Right cardiac atrium (tissue), 5 donors: ENCODE data around the gene SEMA3A. TPM values are rescaled to one million over a fixed set of nuclear protein-coding genes. Genes with fewer than 3 reads are reported as not detected.

Experiments used
- ATAC-seq, 2 donors: fragments of 200-7000 bp; cut with Tn5 transposase; one replicate each; pipeline versions ENCODE4 v1.8.0 to v1.9.1; 2020; ENCODE audit warnings: moderate library complexity in 2 of 2, mild to moderate bottlenecking in 1 of 2
- DNase-seq, 3 donors: peaks; one replicate each; pipeline ENCODE4 v3.0.0-alpha.2; 2020
- H3K27ac ChIP-seq: one replicate; pipeline ENCODE4 v1.5.1; 2013; ENCODE audit warnings: mild to moderate bottlenecking, low read length, control low read depth, moderate library complexity
- H3K27me3 ChIP-seq: one replicate; pipeline ENCODE4 v1.6.1; 2013; ENCODE audit not compliant: control insufficient read depth, insufficient read depth
- H3K4me1 ChIP-seq: one replicate; pipeline ENCODE4 v1.6.1; 2013; ENCODE audit warnings: low read length; ENCODE audit not compliant: control insufficient read depth, insufficient read depth
- H3K4me3 ChIP-seq: one replicate; pipeline ENCODE4 v1.5.1; 2013; ENCODE audit warnings: low read length, control low read depth
- H3K9me3 ChIP-seq: one replicate; pipeline ENCODE4 v1.6.1; 2013; ENCODE audit warnings: low read length; ENCODE audit not compliant: control insufficient read depth
- WGBS: extraction: QIAGEN DNeasy Blood & Tissue Kit; methylation state at CpG from one replicate; pipeline ENCODE4 v1.1.7; 2013; 5-methylcytosine and 5-hydroxymethylcytosine counted together
- intact Hi-C, 4 donors: fragments of 100-400 bp; cut with DNase I; formaldehyde crosslinking; loops; one replicate each; pipeline versions ENCODE4 v1.11.0 to v1.14.0; 2022 to 2023
- polyA plus RNA-seq: library from polyadenylated mRNA; stranded (reverse); fragments of 200-250 nt; gene quantifications from one replicate; pipeline ENCODE4 v1.2.3, GENCODE V29; 2013
- total RNA-seq, 4 donors: library from RNA; stranded (reverse); fragmentation: NEBNext Ultra II Directional; extraction: Animal tissue kit (Norgen Biotek cat#: 25700); gene quantifications; one replicate each; pipeline ENCODE4 v1.2.1, GENCODE V29; 2021
- donor health status: healthy with polysubstance abuse.
- donor health status: DM: no; HTN: yes; CAD: no.
- donor health status: DM: no; HTN: no; CAD: no.
- donor health status: DM: no; HTN: yes; CAD: no; lungs with severe emphysema.
- donor health status: DM: yes; HTN: yes; CAD: no.

Gene SEMA3A
- total and polyA plus RNA-seq, 5 donors: 1.2 to 22.4 (median 10.0) TPM

- 31% methylated on average over 4 of the region's 4 CpGs for WGBS
- intact Hi-C loops: loop anchor here in 1 of 4 donors (10.0 kb wide), 1 partner anchor 119 kb away; no protein-coding TSS in a partner anchor
- H3K4me3 ChIP-seq: peak overlapping the region; percentile 63
These were observed 1.5 kb upstream of the SEMA3A start for GRCh38 chr7:84196084-84196503.

GRCh38 chr7:84195295-84196060 is 889 bp upstream of the SEMA3A start:
- H3K27ac ChIP-seq: no peak overlapping the region
- no peaks in the 10 kb centered on the region for H3K4me1 ChIP-seq
- peak overlapping the region; percentile 63 for H3K4me3 ChIP-seq
- DNase-seq: no peak
- ATAC-seq: peak in 1 of 2 donors; percentile 49
- H3K27me3 ChIP-seq: no peaks in the 10 kb centered on the region
- WGBS: 23% methylated on average over 6 of the region's 6 CpGs
- intact Hi-C loops: loop anchor here in 1 of 4 donors (10.0 kb wide), 1 partner anchor 119 kb away; no protein-coding TSS in a partner anchor
- no peaks in the 10 kb centered on the region for H3K9me3 ChIP-seq

More at GRCh38 chr7:84196084-84196503, 1.5 kb upstream of the SEMA3A start:
- H3K27me3 ChIP-seq: no peaks in the 10 kb centered on the region
- no peak overlapping the region for H3K27ac ChIP-seq
- no peaks in the 10 kb centered on the region for H3K9me3 ChIP-seq
- ATAC-seq (peak; percentile 62 to 73), DNase-seq (peak in 1 of 3 donors; percentile 21)
- H3K4me1 ChIP-seq: no peaks in the 10 kb centered on the region

GRCh38 chr7:84193747-84194146 is 842 bp downstream of the SEMA3A start:
- ATAC-seq (no peak), DNase-seq (no peak)
- intact Hi-C loops: loop anchor here in 1 of 4 donors (10.0 kb wide), 1 partner anchor 121 kb away; no protein-coding TSS in a partner anchor
- Histone ChIP-seq H3K27ac (no peak overlapping the region), H3K4me1 (no peaks in the 10 kb centered on the region), H3K4me3 (peak overlapping the region; percentile 63), H3K27me3 (no peaks in the 10 kb centered on the region), H3K9me3 (no peaks in the 10 kb centered on the region)
- WGBS: 36% methylated on average over 1 of the region's 1 CpG

GRCh38 chr7:84191842-84192241 is 2.7 kb downstream of the SEMA3A start:
- Histone ChIP-seq H3K4me1 (no peaks in the 10 kb centered on the region), H3K4me3 (peak overlapping the region; percentile 3), H3K9me3 (no peaks in the 10 kb centered on the region), H3K27me3 (no peaks in the 10 kb centered on the region), H3K27ac (no peak overlapping the region)
- DNase-seq: no peak
- no peak for ATAC-seq
- intact Hi-C loops: loop anchor here in 1 of 4 donors (10.0 kb wide), 1 partner anchor 123 kb away; no protein-coding TSS in a partner anchor
- 59% methylated on average over 1 of the region's 1 CpG for WGBS

DNA sequence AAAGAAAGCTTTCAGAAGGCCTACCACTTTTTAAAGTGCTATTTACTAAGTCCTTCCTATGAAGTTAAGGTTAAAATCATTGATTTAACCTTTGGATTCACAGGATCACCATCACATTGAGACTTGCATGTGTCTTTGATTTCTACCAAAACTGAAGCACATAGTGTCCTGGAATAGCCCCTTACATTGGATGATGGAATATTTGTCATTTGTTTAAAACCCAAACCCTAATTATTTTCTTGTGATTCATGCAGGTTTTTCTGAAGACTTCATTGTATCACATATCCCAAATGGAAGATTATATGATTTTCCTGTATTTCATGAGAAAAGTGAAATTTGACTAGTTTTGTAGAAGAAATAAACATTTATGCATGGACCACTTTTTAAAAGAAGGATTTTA is 3.3 kb downstream of the SEMA3A start:
- Histone ChIP-seq H3K4me1 (no peaks in the 10 kb centered on the region), H3K27ac (no peak overlapping the region), H3K9me3 (no peaks in the 10 kb centered on the region), H3K4me3 (no peak overlapping the region), H3K27me3 (no peaks in the 10 kb centered on the region)
- intact Hi-C loops: loop anchor here in 1 of 4 donors (10.0 kb wide), 1 partner anchor 124 kb away; no protein-coding TSS in a partner anchor
- no peak for DNase-seq
- ATAC-seq: no peak

DNA sequence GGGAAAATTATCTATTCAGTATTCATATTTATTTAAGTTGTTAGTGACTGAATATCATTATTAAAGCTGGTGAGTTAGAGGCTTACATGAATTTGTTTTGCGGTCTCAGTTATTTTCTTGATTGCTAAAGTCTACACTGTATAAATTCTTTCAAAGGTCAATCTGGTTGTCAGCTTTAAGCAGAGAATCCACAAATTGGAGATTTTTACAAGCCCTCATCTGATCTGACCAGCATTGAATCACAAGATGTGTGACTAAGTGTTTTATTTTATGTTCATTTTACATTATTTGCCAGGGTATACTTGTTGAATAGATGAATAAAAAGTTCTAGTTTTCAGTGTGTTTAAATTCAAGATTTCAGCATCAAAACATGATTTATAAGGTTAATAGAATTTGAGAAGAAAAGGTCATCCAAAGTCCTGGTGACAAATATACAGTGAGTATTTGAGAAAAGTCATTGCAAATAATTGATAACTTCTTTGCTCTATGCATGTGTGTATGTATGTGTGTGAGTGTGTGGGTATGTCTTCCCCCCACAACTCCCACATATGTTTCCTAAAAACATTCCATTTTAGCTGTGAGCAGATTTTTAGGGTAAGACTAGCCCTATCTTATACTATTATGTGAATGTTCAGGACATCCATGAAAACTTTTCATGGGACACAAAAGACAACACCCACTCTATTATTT is 4.4 kb downstream of the SEMA3A start:
- Histone ChIP-seq H3K4me1 (no peaks in the 10 kb centered on the region), H3K4me3 (no peak overlapping the region), H3K9me3 (no peaks in the 10 kb centered on the region), H3K27ac (no peak overlapping the region), H3K27me3 (no peaks in the 10 kb centered on the region)
- intact Hi-C loops: loop anchor here in 1 of 4 donors (10.0 kb wide), 1 partner anchor 125 kb away; no protein-coding TSS in a partner anchor
- no peak for DNase-seq
- no peak for ATAC-seq
- 88% methylated on average over 1 of the region's 1 CpG for WGBS

GRCh38 chr7:84188786-84189405 is 5.7 kb downstream of the SEMA3A start:
- Histone ChIP-seq H3K27me3 (no peaks in the 10 kb centered on the region), H3K4me3 (no peak overlapping the region), H3K4me1 (no peaks in the 10 kb centered on the region), H3K9me3 (no peaks in the 10 kb centered on the region), H3K27ac (no peak overlapping the region)
- intact Hi-C loops: loop anchor here in 3 of 4 donors (5.0 to 10.0 kb wide), 3 partner anchors 204 to 214 kb away; no protein-coding TSS in a partner anchor
- ATAC-seq: peak in 1 of 2 donors; percentile 42
- no peak for DNase-seq

DNA sequence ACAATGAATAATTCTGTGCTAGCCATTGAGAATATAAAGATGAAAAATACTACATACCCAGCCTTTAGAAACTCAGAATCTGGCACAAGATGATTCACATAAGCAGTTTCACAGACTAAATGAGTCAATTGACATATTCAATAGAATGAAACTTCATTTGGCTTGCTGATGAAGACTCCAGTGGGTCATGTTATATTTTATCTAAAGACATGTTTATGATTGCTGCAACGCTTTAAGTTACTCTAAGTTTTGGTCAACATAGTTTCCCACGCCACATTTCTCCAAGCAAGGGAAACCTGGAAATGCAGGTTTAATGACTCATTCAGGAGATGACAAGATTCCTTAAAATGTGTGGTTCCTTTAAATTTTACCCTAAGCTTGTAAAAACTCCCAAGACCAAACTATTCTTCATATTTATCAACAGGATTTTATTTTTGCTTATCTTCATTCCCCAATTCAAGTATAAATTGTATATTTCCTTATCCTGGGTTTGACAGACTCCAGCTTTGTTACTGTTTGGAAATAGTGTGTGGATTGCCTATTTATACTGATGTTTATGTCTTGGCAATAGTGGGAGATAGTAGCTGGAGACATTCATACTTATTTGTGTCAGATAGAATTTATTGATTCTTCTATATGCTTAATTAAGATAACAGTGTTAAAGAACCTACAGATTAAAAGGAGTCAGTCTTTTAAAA is 6.6 kb downstream of the SEMA3A start:
- 81% methylated on average over 2 of the region's 2 CpGs for WGBS
- Histone ChIP-seq H3K4me3 (no peak overlapping the region), H3K4me1 (no peaks in the 10 kb centered on the region), H3K9me3 (no peaks in the 10 kb centered on the region), H3K27me3 (no peaks in the 10 kb centered on the region), H3K27ac (no peak overlapping the region)
- no peak for DNase-seq
- intact Hi-C loops: loop anchor here in 3 of 4 donors (5.0 to 10.0 kb wide), 3 partner anchors 203 to 213 kb away; no protein-coding TSS in a partner anchor
- no peak for ATAC-seq

DNA sequence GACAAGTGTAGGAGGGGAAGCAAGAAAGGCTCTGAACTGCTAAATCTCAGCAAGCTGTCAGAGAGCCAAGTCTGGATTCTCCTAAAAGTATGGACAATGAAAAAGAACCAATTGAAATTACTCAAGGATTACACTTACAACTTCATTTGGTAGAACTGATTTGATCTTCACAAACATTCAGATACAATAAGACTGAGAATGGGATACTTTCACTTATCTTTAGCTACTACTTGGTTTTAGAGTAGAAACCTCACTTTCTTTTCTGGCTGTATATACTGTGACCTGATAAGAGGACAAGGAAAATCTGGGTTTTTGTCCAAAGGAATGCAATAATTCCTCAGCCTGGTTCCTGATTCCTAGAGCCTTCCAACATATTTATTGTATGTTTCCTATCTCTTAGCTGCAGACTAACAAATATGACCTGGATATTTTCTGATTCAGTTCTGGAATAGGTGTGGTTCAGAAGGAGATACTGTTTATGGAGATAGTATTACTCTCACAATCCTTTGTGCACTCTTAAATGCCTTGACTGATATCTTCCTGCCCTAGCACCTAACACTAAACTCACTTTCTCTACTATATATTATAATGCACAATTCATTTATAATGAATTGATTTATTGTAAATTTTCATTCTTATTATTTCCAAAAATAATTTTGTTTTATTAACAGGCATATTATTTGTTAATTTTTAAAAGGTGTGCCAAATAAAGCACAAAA is 7.3 kb downstream of the SEMA3A start:
- no peaks in the 10 kb centered on the region for H3K4me1 ChIP-seq
- H3K9me3 ChIP-seq: no peaks in the 10 kb centered on the region
- H3K4me3 ChIP-seq: no peak overlapping the region
- ATAC-seq (no peak), DNase-seq (no peak)
- no peak overlapping the region for H3K27ac ChIP-seq
- H3K27me3 ChIP-seq: no peaks in the 10 kb centered on the region
- intact Hi-C loops: loop anchor here in 3 of 4 donors (5.0 to 10.0 kb wide), 3 partner anchors 202 to 212 kb away; no protein-coding TSS in a partner anchor

GRCh38 chr7:84183741-84184140 is 10.8 kb downstream of the SEMA3A start:
- WGBS: 96% methylated on average over 1 of the region's 1 CpG
- H3K4me1 ChIP-seq: no peaks in the 10 kb centered on the region
- no peak for ATAC-seq
- intact Hi-C loops: loop anchor here in 2 of 4 donors (10.0 kb wide), 2 partner anchors 199 to 209 kb away; no protein-coding TSS in a partner anchor
- H3K4me3 ChIP-seq: no peak overlapping the region
- no peak for DNase-seq
- H3K27ac ChIP-seq: no peak overlapping the region
- no peaks in the 10 kb centered on the region for H3K9me3 ChIP-seq
- H3K27me3 ChIP-seq: no peaks in the 10 kb centered on the region
